ENCODE measurements around the gene HBG1.

Gene HBG1

GRCh38 chr11:5233307-5233706, 16.4 kb downstream of the HBG1 start:
- no peak for DNase-seq (ENCODE audit: low read depth)
- no peak overlapping the region for H3K4me3 ChIP-seq (ENCODE audit: low read depth, low read length)
- TF ChIP-seq MYC (IDR thresholded peaks at IDR 0.05; ENCODE audit: low read depth, low read length) (no peak), CTCF (IDR thresholded peaks at IDR 0.05; ENCODE audit: low read depth, low read length) (no peak), MAX (IDR thresholded peaks at IDR 0.05; ENCODE audit: low read depth, low read length) (no peak), POLR2A (IDR thresholded peaks at IDR 0.05; ENCODE audit: extremely low read depth, insufficient read length) (no peak)

- DNase-seq (ENCODE audit: low read depth), result no peak
- no peak overlapping the region for H3K4me3 ChIP-seq (ENCODE audit: low read depth, low read length)
- TF ChIP-seq CTCF (IDR thresholded peaks at IDR 0.05; ENCODE audit: low read depth, low read length) (no peak), MAX (IDR thresholded peaks at IDR 0.05; ENCODE audit: low read depth, low read length) (no peak), MYC (IDR thresholded peaks at IDR 0.05; ENCODE audit: low read depth, low read length) (no peak), POLR2A (IDR thresholded peaks at IDR 0.05; ENCODE audit: extremely low read depth, insufficient read length) (no peak)
These were observed 16.8 kb downstream of the HBG1 start for GRCh38 chr11:5232821-5233220.

GRCh38 chr11:5232176-5232575, 17.5 kb downstream of the HBG1 start:
- H3K4me3 ChIP-seq (ENCODE audit: low read depth, low read length), result no peak overlapping the region
- no peak for DNase-seq (ENCODE audit: low read depth)
- no peak for TF ChIP-seq MAX (IDR thresholded peaks at IDR 0.05; ENCODE audit: low read depth, low read length)
- no peak for TF ChIP-seq POLR2A (IDR thresholded peaks at IDR 0.05; ENCODE audit: extremely low read depth, insufficient read length)
- TF ChIP-seq MYC (IDR thresholded peaks at IDR 0.05; ENCODE audit: low read depth, low read length), result no peak
- no peak for TF ChIP-seq CTCF (IDR thresholded peaks at IDR 0.05; ENCODE audit: low read depth, low read length)

GRCh38 chr11:5231111-5231510, 18.5 kb downstream of the HBG1 start:
- no peak for DNase-seq (ENCODE audit: low read depth)

GRCh38 chr11:5230266-5230665, 19.4 kb downstream of the HBG1 start:
- no peak for DNase-seq (ENCODE audit: low read depth)
- no peak overlapping the region for H3K4me3 ChIP-seq (ENCODE audit: low read depth, low read length)

More at GRCh38 chr11:5231111-5231510, 18.5 kb downstream of the HBG1 start:
- TF ChIP-seq POLR2A (IDR thresholded peaks at IDR 0.05; ENCODE audit: extremely low read depth, insufficient read length), result no peak
- no peak for TF ChIP-seq MAX (IDR thresholded peaks at IDR 0.05; ENCODE audit: low read depth, low read length)
- no peak for TF ChIP-seq CTCF (IDR thresholded peaks at IDR 0.05; ENCODE audit: low read depth, low read length)
- TF ChIP-seq MYC (IDR thresholded peaks at IDR 0.05; ENCODE audit: low read depth, low read length), result no peak
- no peak overlapping the region for H3K4me3 ChIP-seq (ENCODE audit: low read depth, low read length)

More at GRCh38 chr11:5230266-5230665, 19.4 kb downstream of the HBG1 start:
- TF ChIP-seq MAX (IDR thresholded peaks at IDR 0.05; ENCODE audit: low read depth, low read length) (no peak), CTCF (IDR thresholded peaks at IDR 0.05; ENCODE audit: low read depth, low read length) (no peak), MYC (IDR thresholded peaks at IDR 0.05; ENCODE audit: low read depth, low read length) (no peak), POLR2A (IDR thresholded peaks at IDR 0.05; ENCODE audit: extremely low read depth, insufficient read length) (no peak)
